Gastroesophageal sphincter (tissue), 4 donors: ENCODE measurements around the gene CDAN1. TPM values are rescaled to one million over a fixed set of nuclear protein-coding genes. Genes with fewer than 3 reads are reported as not detected.
A peak's percentile ranks its signal among the peaks of the same experiment; 100 is the strongest.

Source experiments
- ATAC-seq: fragments of 150-250 bp; one replicate; pipeline ENCODE4 v1.9.1; 2016; ENCODE audit warnings: mild to moderate bottlenecking, moderate library complexity
- H3K27ac ChIP-seq, 4 donors: fragments of 200-600 bp; sonication (generic) in 3 of 4; 1 replicate in 3 of 4; 2 replicates in 1 of 4; pipeline ENCODE4 v1.5.1; 2016 to 2019
- H3K27me3 ChIP-seq: fragments of 200-600 bp; sonication (generic); one replicate; pipeline ENCODE4 v1.5.1; 2019
- H3K36me3 ChIP-seq, 2 donors: fragments of 200-600 bp; sonication (generic); one replicate each; pipeline ENCODE4 v1.5.1; 2019; ENCODE audit warnings: control low read depth in 1 of 2
- H3K4me1 ChIP-seq, 3 donors: fragments of 200-600 bp; sonication (generic); 1 replicate in 2 of 3; 2 replicates in 1 of 3; pipeline ENCODE4 v1.5.1; 2016 to 2019; ENCODE audit warnings: control low read depth in 2 of 3
- H3K4me3 ChIP-seq, 2 donors: fragments of 200-600 bp; sonication (generic); one replicate each; pipeline ENCODE4 v1.5.1; 2019; ENCODE audit warnings: mild to moderate bottlenecking in 1 of 2, moderate library complexity in 1 of 2
- H3K9me3 ChIP-seq, 3 donors: fragments of 200-600 bp; sonication (generic); one replicate each; pipeline ENCODE4 v1.5.1; 2017 to 2019; ENCODE audit warnings: control low read depth in 2 of 3
- CTCF ChIP-seq, 4 experiments: fragments of 200-600 bp in 2 of 4; fragments of 450-650 bp in 2 of 4; sonication (generic) in 1 of 4; IDR thresholded peaks; one replicate each; pipeline ENCODE4 v1.5.1; 2017 to 2019; ENCODE audit warnings: antibody characterized with exemption in 4 of 4, mild to moderate bottlenecking in 2 of 4, moderate library complexity in 2 of 4
- EP300 ChIP-seq: sonication (generic); formaldehyde crosslinking; IDR thresholded peaks from one replicate; pipeline ENCODE4 v1.6.1; 2017; ENCODE audit warnings: antibody characterized with exemption, mild to moderate bottlenecking
- POLR2A ChIP-seq, 2 donors: fragments of 450-650 bp; IDR thresholded peaks; one replicate each; pipeline ENCODE4 v1.6.1; 2017; ENCODE audit warnings: antibody characterized with exemption in 2 of 2, mild to moderate bottlenecking in 2 of 2, moderate library complexity in 1 of 2
- POLR2AphosphoS5 ChIP-seq: sonication (generic); formaldehyde crosslinking; IDR thresholded peaks from one replicate; pipeline ENCODE4 v1.6.1; 2017; ENCODE audit warnings: antibody characterized with exemption
- WGBS, 2 donors: methylation state at CpG; one replicate each; pipeline ENCODE4 v1.1.5; 2018; ENCODE audit warnings: low coverage in 1 of 2; 5-methylcytosine and 5-hydroxymethylcytosine counted together
- total RNA-seq, 4 donors: library from RNA; depleted of rRNA; stranded (reverse); fragments of >200 nt; gene quantifications; one replicate each; pipeline ENCODE4 v1.1.0, GENCODE V29; 2016

CDAN1 gene
- total RNA-seq, result 10 to 100 TPM in 3 of 4 donors, 1 to 10 TPM in 1; 6.5 to 15.7 (median 12.1) TPM

GRCh38 chr15:42736793-42737528 lies at the start of gene CDAN1:
Gene CDAN1, minus strand, starts transcription at chr15:42737128. Its CDS starts 26 bp downstream, at chr15:42737102.
- Histone ChIP-seq H3K4me1 (peaks cover 0 to 42% (median 11%) of the 10 kb centered on the region in 3 donors), H3K9me3 (no peaks in the 10 kb centered on the region), H3K36me3 (peaks cover 0 to 36% of the 10 kb centered on the region in 2 donors), H3K4me3 (peak within 1 kb of the TSS; percentile 79 to 97), H3K27me3 (no peaks in the 10 kb centered on the region), H3K27ac (peak within 1 kb of the TSS; percentile 88 to 96 (median 91))
- WGBS, 2 donors, result 0% methylated on average over 1 to 10 of the region's 76 CpGs
- TF ChIP-seq EP300 (no peak), POLR2A (IDR thresholded peaks at IDR 0.05) (peak; percentile 54 to 71), POLR2AphosphoS5 (peak; percentile 67), CTCF (IDR thresholded peaks at IDR 0.05) (peak in 1 of 4 experiments; percentile 21)
- ATAC-seq, result peak; percentile 97

GRCh38 chr15:42785569-42785968 lies 48.6 kb upstream of the CDAN1 start:
- Histone ChIP-seq H3K4me1 (no peaks in the 10 kb centered on the region), H3K27me3 (no peaks in the 10 kb centered on the region), H3K4me3 (no peak overlapping the region), H3K27ac (no peak overlapping the region), H3K9me3 (no peaks in the 10 kb centered on the region), H3K36me3 (peaks cover 0 to 30% of the 10 kb centered on the region in 2 donors)
- WGBS, 2 donors, result 88 to 94% methylated on average over 2 of the region's 2 CpGs
- TF ChIP-seq EP300 (no peak), CTCF (IDR thresholded peaks at IDR 0.05) (no peak), POLR2A (IDR thresholded peaks at IDR 0.05) (no peak), POLR2AphosphoS5 (no peak)
- ATAC-seq, result no peak

GRCh38 chr15:42784705-42785104 lies 47.8 kb upstream of the CDAN1 start:
- Histone ChIP-seq H3K4me1 (no peaks in the 10 kb centered on the region), H3K27me3 (no peaks in the 10 kb centered on the region), H3K9me3 (no peaks in the 10 kb centered on the region), H3K4me3 (no peak overlapping the region), H3K27ac (no peak overlapping the region), H3K36me3 (peaks cover 0 to 25% of the 10 kb centered on the region in 2 donors)
- no peak for TF ChIP-seq POLR2A (IDR thresholded peaks at IDR 0.05)
- no peak for TF ChIP-seq EP300
- no peak for TF ChIP-seq POLR2AphosphoS5
- no peak for TF ChIP-seq CTCF (IDR thresholded peaks at IDR 0.05)
- WGBS, 2 donors, result 36 to 94% methylated on average over 1 of the region's 1 CpG
- ATAC-seq, result no peak

GRCh38 chr15:42782716-42783115 lies 45.8 kb upstream of the CDAN1 start:
- Histone ChIP-seq H3K4me1 (no peaks in the 10 kb centered on the region), H3K27me3 (no peaks in the 10 kb centered on the region), H3K27ac (no peak overlapping the region), H3K4me3 (no peak overlapping the region), H3K9me3 (no peaks in the 10 kb centered on the region), H3K36me3 (peaks cover 0 to 17% of the 10 kb centered on the region in 2 donors)
- TF ChIP-seq POLR2A (IDR thresholded peaks at IDR 0.05) (no peak), CTCF (IDR thresholded peaks at IDR 0.05) (no peak), POLR2AphosphoS5 (no peak), EP300 (no peak)
- WGBS, 2 donors, result 94 to 98% methylated on average over 4 of the region's 4 CpGs
- ATAC-seq, result no peak

GRCh38 chr15:42775416-42775815 lies 38.5 kb upstream of the CDAN1 start:
- ATAC-seq, result no peak
- H3K27ac ChIP-seq, result no peak overlapping the region
- TF ChIP-seq POLR2AphosphoS5 (no peak), EP300 (no peak), POLR2A (IDR thresholded peaks at IDR 0.05) (no peak), CTCF (IDR thresholded peaks at IDR 0.05) (no peak)
- peaks cover 3 to 28% of the 10 kb centered on the region in 2 donors for H3K36me3 ChIP-seq
- peaks cover 4 to 38% (median 5%) of the 10 kb centered on the region in 3 donors for H3K4me1 ChIP-seq
- no peak overlapping the region for H3K4me3 ChIP-seq
- H3K27me3 ChIP-seq, result no peaks in the 10 kb centered on the region
- no peaks in the 10 kb centered on the region for H3K9me3 ChIP-seq
- 52 to 61% methylated on average over 2 of the region's 2 CpGs for WGBS, 2 donors
